ENCODE measurements around the gene KRT71.

KRT71 gene

DNA sequence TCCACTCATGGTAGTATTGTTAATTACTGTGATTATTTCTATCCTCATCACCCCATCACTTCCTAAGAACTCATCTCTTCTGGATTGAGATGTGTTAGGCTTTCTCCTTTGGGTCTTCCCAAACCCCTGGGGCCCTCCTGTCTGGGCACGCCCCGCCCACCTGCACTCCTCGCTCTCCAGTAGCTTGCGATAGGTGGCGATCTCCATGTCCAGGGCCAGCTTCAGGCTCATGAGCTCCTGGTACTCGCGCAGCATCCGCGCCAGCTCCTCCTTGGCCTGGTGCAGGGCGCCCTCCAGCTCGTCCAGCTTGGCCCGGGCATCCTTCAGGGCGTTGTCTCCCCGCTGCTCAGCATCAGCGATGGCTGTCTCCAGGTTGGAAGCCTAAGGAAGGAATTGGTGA is 6.8 kb downstream of the KRT71 start:
- no peak overlapping the region for H3K4me2 ChIP-seq
- H4K20me1 ChIP-seq = no peaks in the 10 kb centered on the region
- no peaks in the 10 kb centered on the region for H3K9me3 ChIP-seq (replicated peaks in 1 of 11)
- H3K27me3 ChIP-seq = no peaks in the 10 kb centered on the region
- no peak overlapping the region for H3K27ac ChIP-seq
- H3K4me1 ChIP-seq = peaks cover 0 to 11% (median 5%) of the 10 kb centered on the region in 10 experiments; a peak in 6 of 20 replicates
- H3K36me3 ChIP-seq = no peaks in the 10 kb centered on the region
- no peak overlapping the region for H3K4me3 ChIP-seq
- TF ChIP-seq Cebpa-rat (IDR thresholded peaks at IDR 0.05) = no peak
- H3K9ac ChIP-seq = no peak overlapping the region

DNA sequence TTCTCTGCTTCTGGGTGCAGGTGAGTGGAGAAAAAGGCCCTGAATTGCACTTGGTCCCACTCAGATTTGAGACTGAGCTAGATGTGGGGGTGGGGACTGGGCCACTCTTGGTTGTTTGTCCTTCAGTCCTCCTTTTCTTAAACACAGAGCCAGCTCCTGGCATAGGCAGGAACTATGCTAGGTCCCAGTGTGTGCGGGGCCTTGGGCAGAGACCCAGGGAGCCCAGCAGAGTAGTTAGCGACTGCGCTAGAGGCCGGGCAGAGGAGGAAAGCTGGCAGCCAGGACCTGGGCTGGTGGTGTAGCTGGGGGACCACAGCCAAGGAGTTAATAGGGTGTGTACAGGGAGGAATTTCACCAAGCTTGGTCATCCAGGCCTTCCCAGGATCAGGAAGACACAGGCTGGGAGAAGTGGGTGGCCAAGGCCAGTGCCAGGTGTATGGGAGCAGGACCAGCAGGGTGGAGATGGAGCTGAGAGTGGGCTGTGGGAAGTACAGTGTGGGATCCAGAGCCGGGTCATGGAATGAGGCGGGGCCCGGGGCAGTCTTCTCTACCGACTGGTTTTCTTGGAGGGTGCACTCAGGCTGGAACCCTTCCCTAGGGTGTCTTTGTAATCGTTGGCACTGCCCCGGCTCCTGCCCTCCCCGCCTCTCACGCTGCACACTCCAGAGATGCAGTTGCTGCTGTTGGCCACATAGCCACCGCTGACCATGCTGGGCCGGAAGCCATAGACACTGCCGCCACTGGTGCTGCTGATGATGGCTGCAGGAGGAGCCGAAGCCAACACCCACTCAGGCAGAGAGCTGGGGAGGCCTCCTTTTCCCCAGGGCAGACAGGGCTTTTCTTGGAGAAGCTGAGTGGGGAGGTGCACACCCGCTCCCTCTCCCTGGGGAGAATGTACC is 8.7 kb downstream of the KRT71 start:
- TF ChIP-seq Cebpa-rat (IDR thresholded peaks at IDR 0.05) = no peak
- no peaks in the 10 kb centered on the region for H3K9me3 ChIP-seq (replicated peaks in 1 of 11)
- H3K27ac ChIP-seq = no peak overlapping the region
- no peaks in the 10 kb centered on the region for H3K36me3 ChIP-seq
- H4K20me1 ChIP-seq = no peaks in the 10 kb centered on the region
- no peak overlapping the region for H3K4me3 ChIP-seq
- peaks cover 0 to 11% (median 5%) of the 10 kb centered on the region in 10 experiments; a peak in 6 of 20 replicates for H3K4me1 ChIP-seq
- H3K27me3 ChIP-seq = no peaks in the 10 kb centered on the region
- no peak overlapping the region for H3K9ac ChIP-seq
- H3K4me2 ChIP-seq = no peak overlapping the region

DNA sequence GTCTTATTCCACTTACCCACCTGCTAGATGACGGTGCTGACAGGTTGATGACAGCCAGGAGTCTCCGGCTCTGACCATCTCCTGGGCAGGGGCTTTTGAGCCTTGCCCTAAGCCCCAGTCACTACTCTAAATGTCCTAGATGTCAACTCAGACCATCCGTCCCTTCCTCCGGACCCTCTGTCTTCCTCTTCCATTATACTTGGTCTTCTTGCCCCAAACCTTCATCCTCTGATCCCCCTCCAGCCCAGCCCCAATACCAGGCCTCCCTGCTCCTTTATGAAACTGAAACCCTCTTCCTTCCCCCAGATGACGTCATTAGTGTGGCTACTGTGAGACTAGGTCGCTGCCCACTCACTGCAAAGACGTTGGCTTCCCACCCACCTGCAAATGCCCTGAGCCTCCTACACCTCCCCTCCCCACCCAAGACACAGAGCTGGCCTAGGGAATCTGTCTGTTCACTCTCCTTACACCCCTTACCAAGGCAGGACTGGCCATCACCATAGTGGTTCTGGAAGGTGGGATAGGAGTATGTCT is 10.1 kb downstream of the KRT71 start:
- H3K4me3 ChIP-seq = no peak overlapping the region
- H3K27me3 ChIP-seq = no peaks in the 10 kb centered on the region
- H3K36me3 ChIP-seq = no peaks in the 10 kb centered on the region
- no peaks in the 10 kb centered on the region for H3K9me3 ChIP-seq (replicated peaks in 1 of 11)
- H4K20me1 ChIP-seq = no peaks in the 10 kb centered on the region
- no peak overlapping the region; a peak in 2 of 22 replicates for H3K4me2 ChIP-seq
- H3K9ac ChIP-seq = no peak overlapping the region
- H3K4me1 ChIP-seq = peaks cover 0 to 11% (median 5%) of the 10 kb centered on the region in 10 experiments; a peak in 6 of 20 replicates
- no peak overlapping the region for H3K27ac ChIP-seq
- TF ChIP-seq Cebpa-rat (IDR thresholded peaks at IDR 0.05) = no peak

DNA sequence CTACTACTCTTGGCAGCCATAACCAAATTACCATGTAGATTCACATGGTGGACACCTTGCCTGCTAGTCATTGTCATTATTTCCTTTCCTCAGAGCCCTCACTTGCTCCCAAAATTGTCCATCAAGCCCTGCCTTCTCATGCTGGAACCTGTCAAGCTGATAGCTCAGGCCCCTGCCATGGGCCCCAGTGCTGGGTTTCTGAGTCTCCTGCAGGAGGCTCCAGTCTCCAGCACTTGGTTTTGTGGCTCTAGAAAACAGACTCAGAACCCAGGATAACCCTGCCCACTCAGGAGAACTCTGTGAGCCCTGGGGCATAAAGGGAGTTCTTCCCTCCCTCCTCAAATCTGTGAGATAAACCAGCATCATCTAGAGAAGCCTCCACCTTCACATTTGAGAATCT is 10.8 kb downstream of the KRT71 start:
- Histone ChIP-seq H4K20me1 (no peaks in the 10 kb centered on the region), H3K4me3 (no peak overlapping the region), H3K4me2 (no peak overlapping the region), H3K9me3 (replicated peaks in 1 of 11) (no peaks in the 10 kb centered on the region), H3K27ac (no peak overlapping the region), H3K27me3 (no peaks in the 10 kb centered on the region), H3K36me3 (no peaks in the 10 kb centered on the region), H3K4me1 (peaks cover 0 to 6% (median under 1%) of the 10 kb centered on the region in 10 experiments; a peak in 5 of 20 replicates), H3K9ac (no peak overlapping the region)
- no peak for TF ChIP-seq Cebpa-rat (IDR thresholded peaks at IDR 0.05)

DNA sequence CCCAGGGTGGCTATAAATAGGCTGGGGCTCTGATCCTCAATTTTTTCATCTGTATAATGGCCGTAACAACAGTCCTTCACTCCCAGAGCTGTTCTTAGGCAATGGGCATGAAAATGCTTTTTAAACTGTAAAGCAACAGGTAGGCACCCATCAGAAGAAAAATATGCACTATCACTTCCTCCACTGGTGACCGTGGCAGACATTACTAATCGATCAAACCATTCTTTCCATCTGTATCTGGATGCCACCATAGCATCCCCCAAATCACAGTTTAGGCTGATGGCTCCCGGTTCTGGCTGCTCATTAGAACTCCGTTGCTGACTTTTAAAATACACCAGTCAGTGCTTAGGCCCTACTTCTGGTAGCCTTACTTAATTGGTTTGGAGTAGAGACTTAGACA is 11.2 kb downstream of the KRT71 start:
- H3K9ac ChIP-seq = no peak overlapping the region
- no peak overlapping the region for H3K4me2 ChIP-seq
- no peaks in the 10 kb centered on the region for H3K36me3 ChIP-seq
- H3K27ac ChIP-seq = no peak overlapping the region
- H3K9me3 ChIP-seq (replicated peaks in 1 of 11) = no peaks in the 10 kb centered on the region
- no peak overlapping the region for H3K4me3 ChIP-seq
- H3K4me1 ChIP-seq = peaks cover 0 to 4% (median 0%) of the 10 kb centered on the region in 10 experiments; a peak in 1 of 20 replicates
- no peak for TF ChIP-seq Cebpa-rat (IDR thresholded peaks at IDR 0.05)
- no peaks in the 10 kb centered on the region for H3K27me3 ChIP-seq
- H4K20me1 ChIP-seq = no peaks in the 10 kb centered on the region

- Histone ChIP-seq H3K4me3 (no peak overlapping the region), H4K20me1 (no peaks in the 10 kb centered on the region), H3K4me1 (peaks cover 0 to 4% (median 0%) of the 10 kb centered on the region in 10 experiments; a peak in 1 of 20 replicates), H3K27me3 (no peaks in the 10 kb centered on the region), H3K36me3 (no peaks in the 10 kb centered on the region), H3K9ac (no peak overlapping the region), H3K27ac (no peak overlapping the region), H3K4me2 (no peak overlapping the region), H3K9me3 (replicated peaks in 1 of 11) (no peaks in the 10 kb centered on the region)
- no peak for TF ChIP-seq Cebpa-rat (IDR thresholded peaks at IDR 0.05)
Measured at GRCh38 chr12:52540531-52540930, 12.4 kb downstream of the KRT71 start.

- Histone ChIP-seq H3K4me2 (no peak overlapping the region), H3K9me3 (replicated peaks in 1 of 11) (no peaks in the 10 kb centered on the region), H4K20me1 (no peaks in the 10 kb centered on the region), H3K27ac (no peak overlapping the region), H3K4me3 (no peak overlapping the region), H3K27me3 (no peaks in the 10 kb centered on the region), H3K4me1 (peaks cover 0 to 4% (median 0%) of the 10 kb centered on the region in 10 experiments; a peak in 1 of 20 replicates), H3K9ac (no peak overlapping the region), H3K36me3 (no peaks in the 10 kb centered on the region)
- no peak for TF ChIP-seq Cebpa-rat (IDR thresholded peaks at IDR 0.05)
Measured at GRCh38 chr12:52539821-52540173, 13.1 kb downstream of the KRT71 start.

DNA sequence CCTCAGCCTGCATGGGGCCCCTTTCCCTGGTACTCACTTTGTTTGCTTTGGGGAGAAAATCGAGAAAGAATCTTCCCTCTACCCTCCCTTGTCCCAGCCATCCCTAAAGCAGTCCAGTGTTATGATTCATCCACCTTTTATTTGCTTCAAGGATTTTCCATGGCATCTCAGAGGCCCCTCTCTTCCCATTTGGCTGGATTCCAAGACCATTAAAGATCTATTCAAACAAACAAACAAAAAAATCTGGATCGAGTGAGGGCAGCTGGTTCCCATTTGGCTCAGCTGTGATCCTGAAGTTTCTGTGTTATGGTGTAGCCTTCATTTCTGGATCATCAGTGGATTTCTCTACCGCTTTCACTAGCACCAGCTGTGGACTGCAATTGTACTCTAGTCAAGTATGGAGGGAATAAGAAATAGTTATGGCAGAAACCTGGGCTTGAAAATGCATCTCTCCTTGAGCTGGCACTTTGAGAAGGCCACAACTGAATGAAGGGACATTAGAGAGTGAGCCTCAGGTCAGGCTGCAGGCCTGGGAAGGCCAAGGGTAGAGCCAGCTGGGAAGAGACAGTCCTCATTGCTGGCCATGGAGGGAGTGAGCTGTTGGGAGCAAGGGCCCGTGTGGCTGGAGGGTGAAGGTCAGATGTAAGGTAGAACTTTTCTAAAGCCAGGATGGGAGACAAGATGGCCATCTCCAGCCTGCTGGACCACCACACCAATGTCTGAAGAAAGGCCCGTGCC is 13.7 kb downstream of the KRT71 start:
- Histone ChIP-seq H3K36me3 (no peaks in the 10 kb centered on the region), H3K4me1 (peaks cover 0 to 4% (median 0%) of the 10 kb centered on the region in 10 experiments; a peak in 1 of 20 replicates), H3K9me3 (replicated peaks in 1 of 11) (no peaks in the 10 kb centered on the region), H3K9ac (no peak overlapping the region), H3K27ac (no peak overlapping the region), H3K4me3 (no peak overlapping the region), H3K4me2 (no peak overlapping the region), H3K27me3 (no peaks in the 10 kb centered on the region), H4K20me1 (no peaks in the 10 kb centered on the region)
- TF ChIP-seq Cebpa-rat (IDR thresholded peaks at IDR 0.05) = no peak

DNA sequence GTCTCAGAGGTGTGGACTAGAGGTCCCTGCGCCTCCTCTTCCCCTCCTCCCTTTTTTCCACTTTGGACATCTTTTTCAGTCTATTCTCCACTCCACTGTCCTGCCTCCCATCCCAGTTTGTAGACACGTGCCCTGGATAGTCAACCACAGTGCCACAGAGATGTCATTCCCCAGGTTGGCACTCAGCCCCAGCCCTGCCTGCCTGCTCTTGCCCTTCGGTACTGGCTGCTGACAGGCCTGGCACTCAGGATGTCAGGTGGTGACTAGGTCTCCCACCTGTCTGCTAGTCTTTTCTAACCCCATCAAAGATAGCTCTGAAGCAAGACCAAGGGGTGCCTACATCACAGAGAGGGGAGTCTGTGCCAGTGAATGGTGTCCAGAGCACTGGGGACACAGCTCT is 15.8 kb downstream of the KRT71 start:
- peaks cover 0 to 4% (median 0%) of the 10 kb centered on the region in 10 experiments; a peak in 5 of 20 replicates for H3K4me1 ChIP-seq
- H3K27me3 ChIP-seq = no peaks in the 10 kb centered on the region
- no peak overlapping the region for H3K9ac ChIP-seq
- no peak for TF ChIP-seq Cebpa-rat (IDR thresholded peaks at IDR 0.05)
- no peak overlapping the region for H3K4me3 ChIP-seq
- no peak overlapping the region for H3K4me2 ChIP-seq
- no peaks in the 10 kb centered on the region for H3K36me3 ChIP-seq
- no peaks in the 10 kb centered on the region for H4K20me1 ChIP-seq
- H3K27ac ChIP-seq = no peak overlapping the region
- no peaks in the 10 kb centered on the region for H3K9me3 ChIP-seq (replicated peaks in 1 of 11)

All from BLaER1 treated with 17β-estradiol and CSF1 and Interleukin-3, amounts not matched to agents 10 nM and 100 nM (cell line).